Activated CD8-positive, alpha-beta memory T cell treated with anti-CD3 and anti-CD28 coated beads, Interleukin-2, amount 50 U/mL, for 48 hours (primary cell): ENCODE measurements around the gene PPARGC1A.

Experiments used
- DNase-seq: peaks from one replicate; pipeline ENCODE4 v3.0.0-alpha.2; 2020

Gene PPARGC1A

GRCh38 chr4:23904639-23905071, 14.8 kb upstream of the PPARGC1A start:
- DNase-seq, result no peak

GRCh38 chr4:23903859-23904438, 14.1 kb upstream of the PPARGC1A start:
- no peak for DNase-seq

GRCh38 chr4:23902222-23902804, 12.5 kb upstream of the PPARGC1A start:
- DNase-seq, result no peak

DNA sequence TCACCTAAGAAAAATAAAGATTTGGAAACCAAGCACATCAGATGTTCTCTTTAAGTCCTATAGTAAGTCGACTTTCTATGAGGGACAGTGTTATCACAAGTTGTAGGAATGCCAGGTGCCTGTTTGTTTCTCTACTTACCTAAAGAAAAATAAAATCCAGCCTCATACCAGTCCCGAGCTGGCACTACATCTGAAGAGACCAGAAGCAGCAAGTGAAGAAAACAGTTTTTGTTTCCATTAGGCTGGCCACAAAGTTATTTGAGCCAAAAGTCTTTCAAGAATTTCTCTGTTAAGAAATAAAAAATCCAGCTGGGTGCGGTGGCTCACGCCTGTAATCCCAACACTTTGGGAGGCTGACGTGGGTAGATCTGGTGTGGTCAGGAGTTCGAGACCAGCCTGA, 10.8 kb upstream of the PPARGC1A start:
- DNase-seq, result no peak

GRCh38 chr4:23899565-23899964, 9.7 kb upstream of the PPARGC1A start:
- DNase-seq, result no peak

DNA sequence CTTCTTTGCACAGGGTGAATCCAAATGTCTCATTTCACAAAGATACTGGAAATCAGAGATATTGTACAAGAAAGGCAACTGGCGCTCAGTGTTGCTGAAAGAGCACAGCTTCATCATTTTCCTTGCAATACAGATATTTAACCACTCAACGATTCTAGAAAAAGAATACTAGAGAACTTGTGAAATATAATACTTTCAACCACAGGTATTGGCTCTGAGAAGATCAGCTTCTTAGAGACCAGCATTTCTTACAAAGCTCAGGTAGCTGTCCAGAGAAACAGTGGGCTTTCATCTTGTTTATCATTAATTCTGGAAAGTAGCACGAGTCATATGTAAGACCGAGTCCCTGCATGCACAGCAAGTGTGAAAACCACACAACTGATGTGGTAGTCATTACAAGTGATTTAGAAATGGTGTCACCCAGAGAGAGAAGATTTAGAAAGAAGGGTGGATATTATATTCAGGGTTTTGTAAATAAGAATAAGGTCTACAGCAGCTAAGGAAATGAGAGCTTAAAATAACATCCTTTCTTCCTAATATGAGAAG, 7.8 kb upstream of the PPARGC1A start:
- no peak for DNase-seq

DNA sequence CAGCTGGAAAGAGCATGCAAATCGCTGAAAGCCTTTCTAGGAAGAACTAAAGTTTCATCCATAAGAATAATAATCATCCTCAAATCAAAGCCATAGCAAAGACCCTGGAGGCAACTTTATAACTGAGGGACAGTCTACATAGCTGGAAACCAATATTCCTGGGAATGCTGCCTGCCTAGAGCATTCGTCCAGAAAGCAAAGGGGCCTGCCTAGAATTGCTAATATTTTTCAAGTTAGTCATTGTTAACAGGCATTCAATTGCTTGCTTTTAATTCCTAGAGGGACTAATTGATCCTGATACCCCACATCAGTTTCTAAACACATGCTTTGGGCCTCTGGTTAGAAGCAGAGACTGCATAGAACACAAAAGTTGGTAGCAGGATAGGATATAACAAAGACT, 4.2 kb upstream of the PPARGC1A start:
- DNase-seq, result no peak

DNA sequence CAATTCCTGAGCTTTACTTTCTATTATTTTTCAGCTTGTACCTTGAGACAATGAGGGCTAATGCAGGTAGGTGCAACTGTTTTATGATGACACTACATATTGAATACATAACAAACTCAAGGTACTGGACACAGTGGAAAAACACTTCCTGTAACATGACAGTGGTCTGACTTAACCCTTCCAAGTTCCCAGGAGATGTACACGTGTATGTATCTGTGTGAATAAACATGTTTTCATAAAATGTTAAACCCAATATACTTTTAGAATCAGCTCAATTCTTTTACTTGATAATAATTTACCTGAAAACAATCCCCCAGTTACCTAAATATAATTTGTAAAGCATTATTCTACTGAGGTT, 1.2 kb upstream of the PPARGC1A start:
- DNase-seq, result no peak

DNA sequence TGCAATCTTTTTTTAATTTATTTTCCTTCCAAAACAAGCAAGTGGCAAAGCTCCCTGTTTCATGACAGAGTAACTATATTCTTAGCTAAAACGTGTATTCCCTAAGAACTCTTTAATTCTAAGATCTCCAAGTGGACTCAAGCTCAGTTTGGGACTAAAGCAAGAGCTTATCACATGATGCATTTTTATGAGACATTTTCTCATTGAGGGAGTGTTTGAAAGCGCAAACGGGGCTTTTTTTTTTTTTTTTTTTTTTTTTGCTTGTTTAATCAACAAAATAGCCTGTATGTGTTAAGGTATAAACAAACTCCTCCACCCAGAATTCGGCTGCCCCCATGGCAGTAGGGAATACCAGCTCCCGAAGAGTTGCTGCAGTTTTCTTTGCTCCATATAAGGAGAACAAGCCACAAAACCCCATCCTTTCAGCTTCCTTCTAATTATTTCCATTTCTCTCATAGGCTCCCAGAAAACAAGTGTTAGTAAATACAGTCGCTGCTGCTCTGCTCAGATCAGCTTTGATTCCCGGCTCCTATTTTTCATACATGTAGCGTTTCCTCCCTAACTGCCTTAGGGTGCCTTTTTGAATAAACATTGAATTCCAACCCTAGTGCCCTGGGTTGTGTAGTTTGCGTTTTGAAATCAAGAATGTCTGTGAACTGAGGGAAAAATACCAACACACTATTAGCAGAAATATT, 669 bp upstream of the PPARGC1A start:
- DNase-seq, result no peak

- DNase-seq, result no peak
Observed at GRCh38 chr4:23889391-23889790, 456 bp downstream of the PPARGC1A start.

- no peak for DNase-seq
Observed at GRCh38 chr4:23888421-23889319, 1.2 kb downstream of the PPARGC1A start.

DNA sequence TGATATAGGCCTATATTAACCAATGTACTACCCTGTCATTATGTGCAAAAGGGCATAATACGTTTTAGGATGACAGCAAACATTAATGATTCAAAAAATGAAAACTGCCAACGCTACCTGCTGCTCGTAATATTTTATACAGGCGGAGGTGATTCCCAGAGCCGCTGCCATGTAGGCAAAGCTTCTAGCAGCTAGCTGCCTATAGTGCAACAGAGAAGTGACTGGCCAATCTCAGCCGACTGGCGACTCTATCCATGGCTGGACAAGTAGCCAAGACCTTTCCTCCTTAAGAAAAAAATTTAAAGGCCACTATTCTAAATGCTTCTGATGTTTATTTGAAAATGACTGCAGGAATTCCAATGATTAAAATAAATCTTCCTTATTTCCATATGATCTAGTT, 1.9 kb downstream of the PPARGC1A start:
- DNase-seq, result no peak

DNA sequence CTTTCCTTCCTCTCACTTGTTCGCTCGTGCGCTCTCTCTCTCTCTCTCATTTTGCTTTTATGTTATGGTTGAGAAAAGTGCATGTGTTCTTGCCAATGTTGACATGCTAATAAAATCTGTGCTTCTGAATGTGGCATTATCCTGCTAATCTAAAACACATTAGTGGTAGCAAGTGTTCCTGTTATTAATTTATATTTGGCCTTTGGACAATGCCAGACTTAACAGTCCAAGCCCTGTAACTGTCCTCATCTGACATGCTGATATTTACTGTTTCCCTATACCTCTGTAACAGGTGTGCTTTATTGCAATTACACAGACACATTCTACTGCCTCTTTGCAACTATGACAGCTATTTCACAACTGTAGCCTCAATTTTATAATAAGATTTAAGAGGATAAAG, 2.7 kb downstream of the PPARGC1A start:
- no peak for DNase-seq

DNA sequence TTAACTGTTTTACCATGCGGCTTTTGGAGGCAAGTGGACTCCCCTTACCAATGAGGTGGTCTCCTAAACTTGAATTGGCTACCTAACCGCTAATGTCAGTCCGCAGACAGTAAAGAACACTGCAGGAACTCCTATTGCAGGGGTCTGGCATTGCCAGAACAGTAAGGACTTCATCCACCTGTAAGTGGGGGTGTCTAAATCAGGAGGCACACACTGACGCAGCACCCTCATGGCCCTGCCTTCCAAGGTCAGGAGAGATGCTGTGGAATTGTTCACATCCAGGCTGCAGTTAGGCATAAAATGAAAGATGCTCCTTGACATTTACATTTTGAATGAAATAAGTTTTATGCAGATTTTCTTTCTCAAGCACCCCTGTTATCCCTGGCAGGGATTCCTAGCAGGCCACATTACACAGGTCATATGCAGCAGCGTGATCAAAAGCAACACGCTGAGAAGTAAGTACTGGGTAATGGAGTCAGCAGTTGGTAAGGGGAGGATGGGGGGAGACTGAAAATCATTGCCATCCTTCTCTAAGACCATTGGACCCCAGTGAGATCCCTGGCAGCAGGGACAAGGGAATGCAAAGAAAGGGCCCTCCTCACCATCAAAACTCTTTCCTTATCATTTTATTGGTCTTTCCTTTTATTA, 3.8 kb downstream of the PPARGC1A start:
- no peak for DNase-seq

DNA sequence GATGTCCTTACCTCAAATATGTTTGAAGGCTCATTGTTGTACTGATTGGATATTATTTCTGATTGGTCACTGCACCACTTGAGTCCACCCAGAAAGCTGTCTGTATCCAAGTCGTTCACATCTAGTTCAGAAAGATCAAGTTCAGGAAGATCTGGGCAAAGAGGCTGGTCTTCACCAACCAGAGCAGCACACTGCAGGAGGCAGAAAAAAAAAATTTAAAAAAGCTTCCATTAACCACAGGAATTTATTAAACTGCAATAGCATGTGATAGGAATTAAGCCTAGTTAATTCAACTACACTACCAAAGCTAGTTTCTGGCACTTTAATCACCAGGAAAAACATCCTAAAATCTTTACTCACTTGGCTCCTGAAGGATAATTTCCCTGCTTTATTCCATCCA, 5.1 kb downstream of the PPARGC1A start:
- DNase-seq, result no peak

DNA sequence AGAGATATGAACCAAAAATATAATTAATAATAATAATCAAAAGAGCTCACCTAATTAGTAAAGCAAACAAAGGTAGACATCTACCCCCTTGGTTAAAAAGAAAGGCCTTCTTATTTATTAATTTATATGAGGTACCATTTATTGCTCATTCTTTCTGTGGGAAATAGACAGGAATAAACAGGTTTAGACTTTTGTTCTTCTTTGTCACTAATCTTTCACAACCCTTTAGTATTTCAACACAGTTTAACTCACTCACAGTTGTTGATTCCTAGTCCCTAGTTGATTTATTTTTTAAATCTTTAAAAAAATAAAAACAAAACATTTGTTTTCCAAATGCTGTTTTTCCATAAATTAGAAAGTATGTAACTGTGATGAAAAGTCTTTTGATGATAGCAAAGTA, 5.6 kb downstream of the PPARGC1A start:
- DNase-seq, result no peak

- no peak for DNase-seq
Observed at GRCh38 chr4:23882976-23883531, 6.8 kb downstream of the PPARGC1A start.

DNA sequence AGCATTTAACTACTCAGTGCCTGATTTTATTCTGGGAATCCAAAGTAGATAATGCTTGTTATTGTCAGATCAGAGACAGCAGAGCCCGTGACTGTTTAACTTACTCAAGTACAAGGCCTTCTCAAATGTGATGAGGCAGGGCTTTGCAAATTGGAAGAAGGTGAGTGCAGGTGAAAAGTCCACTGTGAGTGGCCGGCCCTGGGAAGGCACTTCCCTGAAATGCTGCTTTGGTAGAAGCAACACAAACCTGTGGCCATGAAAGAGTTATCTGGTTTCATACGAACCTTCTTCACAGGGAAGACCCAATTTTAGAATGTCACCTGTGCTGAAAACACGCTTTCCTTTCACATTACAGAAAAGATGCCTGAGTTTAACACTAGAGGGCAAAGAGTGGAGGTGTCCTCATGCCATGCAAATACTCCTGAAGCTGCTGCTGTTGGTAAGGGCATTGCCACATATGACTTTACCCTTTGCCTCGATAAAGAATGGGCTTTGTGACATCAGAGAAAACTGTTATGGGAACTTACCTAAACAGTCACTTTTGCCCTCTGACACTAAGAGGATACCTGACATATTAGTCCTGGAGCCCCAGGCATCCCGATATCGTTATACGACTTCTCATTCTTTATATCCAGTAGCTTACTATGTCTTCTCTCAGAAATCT, 8.0 kb downstream of the PPARGC1A start:
- no peak for DNase-seq

GRCh38 chr4:23881052-23881501, 8.8 kb downstream of the PPARGC1A start:
- DNase-seq, result no peak

DNA sequence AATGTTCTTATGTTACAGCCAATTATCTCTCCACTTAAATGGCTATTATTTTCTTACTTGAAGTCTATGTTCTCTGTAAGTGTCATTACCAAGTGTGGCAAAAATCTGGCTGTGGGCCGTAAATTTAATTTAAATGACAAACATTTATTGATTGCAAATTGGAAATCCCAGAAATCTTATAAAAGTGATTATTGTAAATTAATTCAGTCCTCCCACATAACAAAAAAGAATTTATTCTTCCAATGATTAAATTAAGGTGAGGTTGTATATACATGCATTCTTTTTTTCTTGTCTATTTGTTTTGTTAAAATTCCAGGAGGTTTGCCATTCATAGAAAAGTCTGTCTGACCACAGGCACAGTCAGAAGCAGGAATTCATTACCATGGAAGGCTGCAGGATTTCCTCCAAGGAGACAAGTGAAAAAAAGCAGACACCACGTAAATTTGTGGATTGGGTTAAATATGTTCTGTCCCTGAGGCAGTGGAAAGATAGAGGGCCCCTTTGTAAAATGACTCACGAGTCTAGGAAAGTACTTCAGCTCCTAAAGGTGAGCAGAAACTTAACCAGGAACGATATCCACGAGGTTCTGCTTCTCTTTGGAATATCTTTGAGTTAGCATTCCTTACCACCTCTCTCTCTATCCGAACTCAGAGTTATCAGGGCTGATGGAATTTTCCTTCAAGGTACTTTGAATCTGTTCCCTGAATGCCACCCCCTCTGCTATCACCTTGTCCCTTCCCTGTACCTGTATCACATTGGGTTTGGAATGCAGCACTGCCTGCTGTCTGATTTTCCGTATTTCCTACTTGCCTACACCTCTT, 10.7 kb downstream of the PPARGC1A start:
- no peak for DNase-seq
